Hematopoietic multipotent progenitor cell treated with erythropoietin and hydrocortisone succinate and interleukin-3 and kit ligand, for 4 days (in vitro differentiated cells): ENCODE results near the gene CHAT.

Experiments used
- DNase-seq: peaks from one replicate; pipeline ENCODE4 v3.0.0-alpha.2; 2015

CHAT gene

GRCh38 chr10:49612513-49613164, 1.2 kb upstream of the CHAT start:
- DNase-seq = peak; percentile 46

GRCh38 chr10:49613165-49613881, 514 bp upstream of the CHAT start:
- DNase-seq = no peak

- DNase-seq = no peak
Observed at GRCh38 chr10:49614242-49615198, 683 bp downstream of the CHAT start.

- no peak for DNase-seq
Observed at GRCh38 chr10:49615213-49615612, 1.4 kb downstream of the CHAT start.

GRCh38 chr10:49615721-49616120, 1.9 kb downstream of the CHAT start:
- no peak for DNase-seq

GRCh38 chr10:49616421-49617101, 2.7 kb downstream of the CHAT start:
- DNase-seq = no peak

- no peak for DNase-seq
Observed at GRCh38 chr10:49617121-49618020, 3.5 kb downstream of the CHAT start.

GRCh38 chr10:49618821-49619220, 5.0 kb downstream of the CHAT start:
- DNase-seq = no peak

GRCh38 chr10:49619613-49620012, 5.8 kb downstream of the CHAT start:
- DNase-seq = no peak

- no peak for DNase-seq
Observed at GRCh38 chr10:49620286-49620810, 6.5 kb downstream of the CHAT start.

- no peak for DNase-seq
Observed at GRCh38 chr10:49620841-49621378, 7.1 kb downstream of the CHAT start.

GRCh38 chr10:49621561-49621960, 7.7 kb downstream of the CHAT start:
- no peak for DNase-seq

GRCh38 chr10:49622426-49623425, 8.9 kb downstream of the CHAT start:
- no peak for DNase-seq

GRCh38 chr10:49624629-49625028, 10.8 kb downstream of the CHAT start:
- DNase-seq = no peak

- DNase-seq = no peak
Observed at GRCh38 chr10:49625411-49625810, 11.6 kb downstream of the CHAT start.

- no peak for DNase-seq
Observed at GRCh38 chr10:49627038-49627437, 13.2 kb downstream of the CHAT start.

GRCh38 chr10:49627644-49628247, 13.9 kb downstream of the CHAT start:
- no peak for DNase-seq

GRCh38 chr10:49628599-49628998, 14.8 kb downstream of the CHAT start:
- DNase-seq = no peak

- DNase-seq = no peak
Observed at GRCh38 chr10:49629431-49629881, 15.6 kb downstream of the CHAT start.
